GM21526 (cell line): ENCODE measurements around the gene RHBDL2.
"Not testable (repeated sequence)": the region's sequence is repeated elsewhere in the genome, so short reads cannot be mapped to it uniquely, and the experiment has no call there.

Experiments used
- ATAC-seq: cut with Tn5 transposase; IDR thresholded peaks from one replicate; pipeline ENCODE4 v1.9.1; 2021; ENCODE audit warnings: moderate library complexity; ENCODE audit not compliant: unreplicated experiment, low FRiP score

Gene RHBDL2

GRCh38 chr1:38938722-38939260 lies 2.8 kb downstream of the RHBDL2 start:
- no peak for ATAC-seq

DNA sequence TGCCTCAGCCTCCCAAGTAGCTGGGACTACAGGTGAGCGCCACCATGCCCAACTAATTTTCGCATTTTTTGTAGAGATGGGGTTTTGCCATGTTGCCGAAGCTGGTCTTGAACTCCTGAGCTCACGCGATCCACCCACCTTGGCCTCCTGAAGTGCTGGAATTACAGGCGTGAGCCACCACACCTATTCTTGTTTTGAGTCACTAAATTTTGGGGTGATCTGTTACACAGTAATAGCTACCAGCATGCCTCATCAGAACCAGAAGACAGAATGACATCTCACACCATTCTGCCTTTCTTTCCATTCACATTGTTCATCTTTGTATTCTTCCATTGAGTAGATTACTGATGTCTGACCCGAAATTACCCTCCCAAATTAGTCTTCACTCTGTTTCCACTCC lies 9.1 kb downstream of the RHBDL2 start:
- ATAC-seq = no peak

GRCh38 chr1:38929476-38929875 lies 12.2 kb downstream of the RHBDL2 start:
- no peak for ATAC-seq

DNA sequence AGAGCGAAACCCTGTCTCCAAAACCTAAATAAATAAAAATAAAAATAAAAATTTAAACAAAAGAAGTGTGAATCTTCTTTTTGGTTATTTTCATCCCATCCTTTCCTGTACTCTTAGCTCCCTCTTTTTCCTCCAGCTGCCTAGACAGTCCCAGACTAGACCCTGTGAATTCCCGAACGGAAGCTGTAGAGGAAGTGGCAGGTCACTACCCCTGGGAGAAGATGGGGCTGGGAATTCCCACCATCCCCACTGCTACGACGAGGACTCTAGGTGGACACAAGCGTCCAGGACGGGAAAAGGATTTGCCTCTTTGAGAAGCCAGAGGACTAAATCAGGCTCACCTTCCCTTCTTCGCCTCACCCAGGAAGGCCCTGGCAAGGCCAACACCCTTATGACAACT lies 12.6 kb downstream of the RHBDL2 start:
- ATAC-seq = no peak

- no peak for ATAC-seq
Observed at GRCh38 chr1:38926091-38926490, 15.5 kb downstream of the RHBDL2 start.

GRCh38 chr1:38925391-38925790 lies 16.2 kb downstream of the RHBDL2 start:
- ATAC-seq = no peak

- ATAC-seq = no peak
Observed at GRCh38 chr1:38923607-38924006, 18.0 kb downstream of the RHBDL2 start.

DNA sequence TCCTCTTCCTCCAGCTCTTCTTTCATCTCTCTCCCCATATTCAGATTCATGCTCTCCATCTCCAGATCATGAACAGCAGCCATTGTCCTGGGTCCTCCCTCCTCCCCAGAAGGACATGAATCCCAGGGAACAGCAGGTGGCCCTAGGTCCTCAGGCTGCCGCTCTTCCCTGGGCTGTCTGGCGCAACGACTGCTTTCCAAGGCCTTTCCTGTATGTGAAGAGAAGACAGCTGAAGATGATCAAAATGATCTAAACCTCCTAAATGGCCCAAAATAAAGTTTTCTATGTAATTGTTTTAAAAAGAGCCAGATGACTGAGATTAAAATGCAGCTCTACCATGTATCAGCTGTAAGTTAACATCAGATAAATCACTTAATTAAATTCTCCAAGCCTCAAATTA lies 22.5 kb downstream of the RHBDL2 start:
- no peak for ATAC-seq

GRCh38 chr1:38918568-38918967 lies 23.1 kb downstream of the RHBDL2 start:
- no peak for ATAC-seq

DNA sequence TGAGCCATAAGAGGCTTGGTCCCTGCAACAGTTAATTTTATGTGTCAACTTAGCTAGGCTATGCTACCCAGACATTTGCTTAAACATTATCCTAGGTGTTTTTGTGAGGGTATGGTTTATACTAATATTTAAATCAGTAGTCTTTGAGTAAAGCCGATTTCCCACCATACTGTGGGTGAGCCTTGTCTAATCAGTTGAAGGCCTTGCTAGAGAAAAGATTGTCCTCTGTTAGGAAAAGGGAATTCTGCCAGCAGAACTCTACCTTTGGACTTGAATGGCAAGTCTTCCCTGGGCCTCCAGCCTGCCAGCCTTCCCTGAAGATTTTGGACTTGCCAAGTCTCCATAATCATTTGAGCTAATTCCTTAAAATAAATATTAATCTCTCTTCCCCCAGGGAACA lies 23.9 kb downstream of the RHBDL2 start:
- ATAC-seq = no peak

DNA sequence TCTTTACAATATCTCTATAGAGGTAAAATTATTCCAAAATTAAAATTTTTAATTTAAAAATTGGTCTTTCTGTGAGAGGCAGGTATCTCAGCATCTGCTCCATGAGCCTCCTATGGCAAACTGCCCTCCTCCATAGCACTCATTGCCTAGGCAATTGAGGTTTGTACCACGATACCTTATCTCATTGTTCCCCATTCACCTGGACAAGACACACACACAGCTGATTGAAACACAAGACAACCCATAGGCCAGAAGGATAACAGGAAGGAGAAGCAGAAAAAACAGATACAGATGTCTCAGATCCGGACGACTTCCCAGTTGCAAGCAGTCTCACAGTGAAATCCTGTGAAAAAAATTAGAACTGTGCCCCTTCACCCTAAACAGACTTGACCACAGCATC lies 24.3 kb downstream of the RHBDL2 start:
- no peak for ATAC-seq

DNA sequence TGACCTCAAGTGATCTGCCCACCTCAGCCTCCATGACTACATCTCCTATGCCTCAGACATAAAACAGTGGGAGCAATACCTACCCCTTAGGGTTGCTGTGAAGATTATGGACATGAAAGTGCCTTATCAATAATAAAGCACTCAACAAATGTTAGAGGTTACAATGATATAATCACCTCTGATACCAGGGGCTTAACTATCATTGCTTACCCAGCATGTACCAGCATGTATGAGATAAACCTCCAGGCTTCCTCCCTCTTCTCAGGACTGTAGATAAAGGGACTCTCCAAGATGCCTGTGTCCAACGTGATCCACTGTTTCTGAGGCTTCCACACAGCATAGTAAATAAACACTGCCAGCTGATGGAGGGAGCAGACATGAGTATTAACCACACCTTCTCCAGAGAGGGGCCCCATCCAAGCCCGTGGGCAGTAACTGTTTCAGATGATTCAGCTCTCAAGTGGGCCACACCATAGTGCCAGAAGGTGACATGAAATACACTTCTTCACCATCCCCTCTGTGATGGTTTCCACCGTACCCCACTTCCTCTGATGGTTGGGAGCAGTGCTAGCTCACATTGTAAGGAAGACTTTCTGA lies 26.2 kb downstream of the RHBDL2 start:
- no peak for ATAC-seq

DNA sequence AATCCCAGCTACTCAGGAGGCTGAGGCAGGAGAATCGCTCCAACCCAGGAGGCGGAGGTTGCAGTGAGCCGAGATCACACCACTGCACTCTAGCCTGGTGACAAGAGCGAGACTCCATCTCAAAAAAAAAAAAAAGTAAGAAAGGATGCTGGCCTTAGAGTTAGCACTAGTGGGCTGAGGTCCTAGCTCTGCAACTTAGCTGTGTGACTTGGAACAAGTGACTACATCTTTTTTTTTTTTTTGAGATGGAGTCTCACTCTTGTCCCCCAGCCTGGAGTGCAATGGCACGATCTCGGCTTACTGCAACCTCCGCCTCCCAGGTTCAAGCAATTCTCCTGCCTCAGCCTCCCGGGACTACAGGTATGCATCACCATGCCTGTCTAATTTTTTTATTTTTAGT lies 26.7 kb downstream of the RHBDL2 start:
- ATAC-seq = not testable (repeated sequence)

DNA sequence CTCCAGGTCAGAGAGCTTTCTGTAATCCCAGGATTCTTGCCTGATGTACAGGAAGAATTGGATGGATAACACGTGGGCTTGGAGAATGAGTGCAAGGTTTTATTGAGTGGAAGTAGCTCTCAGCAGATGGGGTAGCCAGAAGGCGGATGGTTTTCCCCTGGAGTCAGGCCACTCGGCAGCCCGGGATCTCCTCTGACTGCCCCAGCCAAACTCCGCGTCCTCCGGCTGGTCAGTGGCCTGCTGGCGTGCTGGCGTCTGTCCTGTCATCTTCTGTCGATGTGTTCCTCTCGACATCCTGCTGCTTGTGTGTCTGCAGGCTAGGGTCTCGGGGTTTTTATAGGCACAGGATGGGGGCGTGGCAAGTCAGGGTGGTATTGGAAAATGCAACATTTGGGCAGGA lies 32.8 kb downstream of the RHBDL2 start:
- ATAC-seq = no peak

GRCh38 chr1:38905985-38906384 lies 35.6 kb downstream of the RHBDL2 start:
- ATAC-seq = no peak

DNA sequence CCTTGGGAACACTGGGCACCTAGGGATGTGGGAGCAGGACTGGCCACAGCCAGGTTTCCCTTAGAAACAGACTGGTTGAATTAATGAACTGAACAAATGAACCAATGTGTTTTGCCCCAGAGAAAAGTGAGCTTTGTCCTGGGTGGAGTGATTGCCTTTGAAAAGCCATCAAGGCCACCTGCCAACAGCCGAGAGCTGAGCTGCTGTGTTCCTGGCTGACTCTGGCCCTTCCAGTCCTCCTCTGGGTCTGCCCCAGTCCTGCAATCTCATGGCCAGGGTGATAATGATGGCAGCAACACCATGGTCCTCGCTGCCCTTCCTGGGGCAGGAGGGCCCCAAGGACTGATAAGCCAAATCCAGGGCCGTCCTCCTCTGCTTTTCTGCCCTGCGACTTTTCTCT lies 42.1 kb downstream of the RHBDL2 start:
- no peak for ATAC-seq

DNA sequence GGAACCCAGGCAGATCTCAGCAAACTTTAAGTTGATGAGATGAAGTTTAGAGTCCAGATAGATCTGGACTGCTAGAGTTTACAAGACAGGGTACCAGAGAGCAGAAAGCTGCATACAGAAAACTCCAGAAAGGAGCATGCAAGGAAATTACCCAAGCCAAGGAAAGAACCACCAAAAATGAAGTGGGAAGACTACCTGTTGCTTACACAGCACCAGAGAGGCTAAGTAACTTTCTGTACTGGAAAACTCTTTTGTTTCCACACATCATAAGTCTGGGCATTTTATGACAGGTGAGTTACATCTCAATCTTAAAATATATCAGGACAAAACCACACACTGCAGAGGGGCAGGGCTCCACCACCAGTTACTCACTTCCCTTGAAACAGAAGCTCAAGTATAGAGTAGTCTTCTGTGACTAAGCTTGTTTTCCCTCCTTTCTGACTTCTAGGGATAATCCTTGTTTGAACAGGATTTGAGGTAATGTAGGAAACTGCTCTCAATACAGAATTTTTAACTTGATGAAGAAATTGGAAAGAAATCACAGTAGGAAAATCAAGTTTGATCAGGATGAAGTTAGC lies 42.9 kb downstream of the RHBDL2 start:
- no peak for ATAC-seq

- ATAC-seq = no peak
Observed at GRCh38 chr1:38896169-38896568, 45.5 kb downstream of the RHBDL2 start.

- ATAC-seq = no peak
Observed at GRCh38 chr1:38892976-38893375, 48.7 kb downstream of the RHBDL2 start.

DNA sequence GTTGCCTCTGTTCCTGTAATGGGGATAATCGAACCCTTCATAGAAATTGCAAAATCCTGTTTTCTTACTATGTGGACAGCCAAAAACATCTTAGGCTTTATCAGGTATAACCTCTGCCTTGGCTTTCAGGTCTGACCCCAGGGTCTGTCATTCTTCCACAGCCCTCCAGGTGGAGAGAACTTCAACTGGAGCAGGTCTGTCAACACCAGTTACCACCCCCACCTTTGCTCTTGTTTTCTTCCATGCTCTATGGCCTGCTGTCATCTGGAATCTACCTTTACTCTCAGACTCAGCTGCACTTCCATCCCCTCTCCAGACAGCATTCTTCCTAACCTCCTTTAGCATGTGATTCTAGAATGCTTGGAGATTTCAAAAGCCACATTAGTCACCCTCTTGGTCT lies 49.9 kb downstream of the RHBDL2 start:
- no peak for ATAC-seq

GRCh38 chr1:38889589-38889988 lies 52.0 kb downstream of the RHBDL2 start:
- ATAC-seq = no peak
